HEK293 (cell line): ENCODE results near the gene DOK1.

Source experiments
- CTCF ChIA-PET: fragments of 350-600 bp; formaldehyde crosslinking; extraction: SDS; loops from one replicate; lab custom pipeline; 2021; ENCODE audit warnings: antibody characterized with exemption; lab: Yijun Ruan, JAX
- POLR2A ChIA-PET: fragments of 300-600 bp; formaldehyde crosslinking; extraction: SDS; loops from one replicate; lab custom pipeline; 2020; ENCODE audit warnings: antibody characterized with exemption, inconsistent platforms; lab: Yijun Ruan, JAX
- H3K27ac ChIP-seq: fragments of 200-500 bp; sonication (Bioruptor generic); 2 replicates; pipeline ENCODE4 v1.5.1; 2014; ENCODE audit warnings: low read depth, low read length, control low read depth, inconsistent platforms; ENCODE audit errors: extremely low read depth
- H3K36me3 ChIP-seq, 2 experiments: fragments of 200-500 bp in 1 of 2; sonication (Bioruptor generic) in 1 of 2; 1 replicate in 1 of 2; 2 replicates in 1 of 2; pipeline ENCODE4 v1.5.1; 2014 to 2017; ENCODE audit warnings: inconsistent platforms in 2 of 2, low read length in 2 of 2; ENCODE audit not compliant: control insufficient read depth in 2 of 2, insufficient read depth in 1 of 2
- H3K4me1 ChIP-seq: fragments of 200-500 bp; sonication (Bioruptor generic); 2 replicates; pipeline ENCODE4 v1.5.1; 2014; ENCODE audit warnings: mild to moderate bottlenecking, low read length, inconsistent platforms; ENCODE audit not compliant: control insufficient read depth, insufficient read depth
- H3K4me3 ChIP-seq: 2 replicates; pipeline ENCODE4 v1.5.1; 2011; ENCODE audit warnings: low read depth, mild to moderate bottlenecking, control low read depth, low read length, moderate library complexity
- H3K9me3 ChIP-seq: fragments of 200-500 bp; sonication (Bioruptor generic); 2 replicates; pipeline ENCODE4 v1.5.1; 2014; ENCODE audit warnings: low read depth, low read length, inconsistent platforms; ENCODE audit not compliant: control insufficient read depth, insufficient read depth
- GFI1B ChIP-seq: fragments of 450-650 bp; formaldehyde crosslinking; IDR thresholded peaks from 2 replicates; pipeline ENCODE4 v1.5.1; 2016; ENCODE audit warnings: missing biosample characterization, missing genetic modification characterization
- KLF7 ChIP-seq: fragments of 450-650 bp; formaldehyde crosslinking; IDR thresholded peaks from 2 replicates; pipeline ENCODE4 v1.5.1; 2016; ENCODE audit warnings: missing biosample characterization, missing genetic modification characterization, borderline replicate concordance
- ZBTB21 ChIP-seq: fragments of 450-650 bp; formaldehyde crosslinking; IDR thresholded peaks from 2 replicates; pipeline ENCODE4 v1.5.1; 2017; ENCODE audit warnings: missing biosample characterization, missing genetic modification characterization
- ZFP3 ChIP-seq: fragments of 450-650 bp; formaldehyde crosslinking; IDR thresholded peaks from 2 replicates; pipeline ENCODE4 v1.5.1; 2016; ENCODE audit warnings: low read depth, missing biosample characterization, missing genetic modification characterization
- ZFP69B ChIP-seq: fragments of 450-650 bp; formaldehyde crosslinking; IDR thresholded peaks from 2 replicates; pipeline ENCODE4 v1.5.1; 2016; ENCODE audit warnings: missing biosample characterization, missing genetic modification characterization
- ZNF10 ChIP-seq: fragments of 450-650 bp; formaldehyde crosslinking; IDR thresholded peaks from 2 replicates; pipeline ENCODE4 v1.5.1; 2017; ENCODE audit warnings: missing biosample characterization, missing genetic modification characterization
- ZNF16 ChIP-seq: fragments of 450-650 bp; formaldehyde crosslinking; IDR thresholded peaks from 2 replicates; pipeline ENCODE4 v1.5.1; 2016; ENCODE audit warnings: low read depth, missing biosample characterization, missing genetic modification characterization
- ZNF221 ChIP-seq: fragments of 450-650 bp; formaldehyde crosslinking; IDR thresholded peaks from 2 replicates; pipeline ENCODE4 v1.5.1; 2017; ENCODE audit warnings: missing biosample characterization, missing genetic modification characterization, borderline replicate concordance
- ZNF24 ChIP-seq: fragments of 450-650 bp; formaldehyde crosslinking; IDR thresholded peaks from 2 replicates; pipeline ENCODE4 v1.5.1; 2016; ENCODE audit warnings: missing biosample characterization, missing genetic modification characterization
- ZNF248 ChIP-seq: fragments of 450-650 bp; formaldehyde crosslinking; IDR thresholded peaks from 2 replicates; pipeline ENCODE4 v1.5.1; 2017; ENCODE audit warnings: missing biosample characterization, missing genetic modification characterization
- ZNF292 ChIP-seq: fragments of 450-650 bp; formaldehyde crosslinking; IDR thresholded peaks from 2 replicates; pipeline ENCODE4 v1.5.1; 2016; ENCODE audit warnings: low read depth, missing biosample characterization, missing genetic modification characterization, borderline replicate concordance
- ZNF324 ChIP-seq: fragments of 450-650 bp; formaldehyde crosslinking; IDR thresholded peaks from 2 replicates; pipeline ENCODE4 v1.5.1; 2016; ENCODE audit warnings: missing biosample characterization, missing genetic modification characterization
- ZNF341 ChIP-seq: fragments of 450-650 bp; formaldehyde crosslinking; IDR thresholded peaks from 2 replicates; pipeline ENCODE4; 2016; ENCODE audit warnings: low read depth, missing biosample characterization, missing genetic modification characterization
- ZNF391 ChIP-seq: fragments of 450-650 bp; formaldehyde crosslinking; IDR thresholded peaks from 2 replicates; pipeline ENCODE4 v1.5.1; 2016; ENCODE audit warnings: low read depth, missing biosample characterization, missing genetic modification characterization, borderline replicate concordance
- ZNF433 ChIP-seq: fragments of 450-650 bp; formaldehyde crosslinking; IDR thresholded peaks from 2 replicates; pipeline ENCODE4 v1.5.1; 2016; ENCODE audit warnings: missing biosample characterization, missing genetic modification characterization, low read depth
- ZNF510 ChIP-seq: fragments of 450-650 bp; formaldehyde crosslinking; IDR thresholded peaks from 2 replicates; pipeline ENCODE4 v1.5.1; 2018; ENCODE audit warnings: mild to moderate bottlenecking, missing genetic modification characterization, missing biosample characterization; ENCODE audit not compliant: insufficient replicate concordance
- ZNF558 ChIP-seq: fragments of 450-650 bp; formaldehyde crosslinking; IDR thresholded peaks from 2 replicates; pipeline ENCODE4 v1.5.1; 2016; ENCODE audit warnings: missing biosample characterization, missing genetic modification characterization
- ZNF624 ChIP-seq: fragments of 450-650 bp; formaldehyde crosslinking; IDR thresholded peaks from 2 replicates; pipeline ENCODE4 v1.5.1; 2017; ENCODE audit warnings: missing biosample characterization, missing genetic modification characterization
- ZNF707 ChIP-seq: fragments of 450-650 bp; formaldehyde crosslinking; IDR thresholded peaks from 2 replicates; pipeline ENCODE4 v1.5.1; 2016; ENCODE audit warnings: missing biosample characterization, missing genetic modification characterization
- TF ChIP-seq, protein P1 (sequence below): fragments of 450-650 bp; formaldehyde crosslinking; IDR thresholded peaks from 2 replicates; pipeline ENCODE4 v1.5.1; 2016; ENCODE audit warnings: missing biosample characterization, missing genetic modification characterization
- TF ChIP-seq, protein P2 (sequence below): fragments of 450-650 bp; IDR thresholded peaks from 2 replicates; pipeline ENCODE4 v1.5.1; 2018; ENCODE audit warnings: missing biosample characterization, missing genetic modification characterization

The DOK1 gene

DNA sequence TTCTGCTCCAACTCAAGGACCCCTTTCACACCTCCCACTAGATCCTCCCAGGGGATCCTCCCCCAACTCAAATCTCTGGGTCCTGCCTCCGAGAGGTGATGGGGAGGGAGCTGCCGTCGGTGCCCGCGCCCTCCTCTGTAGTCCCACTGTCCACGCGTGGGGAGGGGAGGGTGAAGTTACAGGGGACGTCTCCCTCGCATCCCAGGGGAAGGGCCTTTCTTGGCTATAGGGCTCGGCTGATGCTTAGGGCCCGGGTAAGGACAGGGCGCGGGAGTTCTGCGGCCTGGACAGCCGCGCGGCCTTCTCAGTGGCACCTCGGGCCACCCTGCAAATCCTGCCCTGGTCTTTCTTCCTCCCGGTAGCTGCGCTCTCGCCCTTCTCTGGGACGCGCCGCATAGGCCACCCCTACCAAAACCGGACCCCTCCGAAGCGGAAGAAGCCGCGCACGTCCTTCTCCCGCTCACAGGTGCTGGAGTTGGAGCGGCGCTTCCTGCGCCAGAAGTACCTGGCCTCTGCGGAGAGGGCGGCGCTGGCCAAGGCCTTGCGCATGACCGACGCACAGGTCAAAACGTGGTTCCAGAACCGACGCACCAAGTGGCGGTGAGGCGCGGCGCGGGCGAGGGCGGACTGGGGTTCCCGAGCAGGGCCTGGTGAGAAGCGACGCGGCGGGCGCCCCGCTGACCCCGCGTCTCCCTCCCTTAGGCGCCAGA is 39.1 kb upstream of the DOK1 start:
- CTCF ChIA-PET, result no interaction called here
- POLR2A ChIA-PET, result interaction anchor here (0.9 to 1.0 kb wide), 2 partner anchors 10 to 14 kb away, joined by 3 to 4 read pairs; partner anchors contain the start of genes AUP1, DQX1 and HTRA2
- no peak overlapping the region for H3K27ac ChIP-seq
- H3K4me1 ChIP-seq, result no peaks in the 10 kb centered on the region
- TF ChIP-seq ZNF391 (no peak), ZBTB21 (tag by site-specific recombination) (no peak), ZFP69B (tag by site-specific recombination) (no peak)
- TF ChIP-seq, protein P1, sequence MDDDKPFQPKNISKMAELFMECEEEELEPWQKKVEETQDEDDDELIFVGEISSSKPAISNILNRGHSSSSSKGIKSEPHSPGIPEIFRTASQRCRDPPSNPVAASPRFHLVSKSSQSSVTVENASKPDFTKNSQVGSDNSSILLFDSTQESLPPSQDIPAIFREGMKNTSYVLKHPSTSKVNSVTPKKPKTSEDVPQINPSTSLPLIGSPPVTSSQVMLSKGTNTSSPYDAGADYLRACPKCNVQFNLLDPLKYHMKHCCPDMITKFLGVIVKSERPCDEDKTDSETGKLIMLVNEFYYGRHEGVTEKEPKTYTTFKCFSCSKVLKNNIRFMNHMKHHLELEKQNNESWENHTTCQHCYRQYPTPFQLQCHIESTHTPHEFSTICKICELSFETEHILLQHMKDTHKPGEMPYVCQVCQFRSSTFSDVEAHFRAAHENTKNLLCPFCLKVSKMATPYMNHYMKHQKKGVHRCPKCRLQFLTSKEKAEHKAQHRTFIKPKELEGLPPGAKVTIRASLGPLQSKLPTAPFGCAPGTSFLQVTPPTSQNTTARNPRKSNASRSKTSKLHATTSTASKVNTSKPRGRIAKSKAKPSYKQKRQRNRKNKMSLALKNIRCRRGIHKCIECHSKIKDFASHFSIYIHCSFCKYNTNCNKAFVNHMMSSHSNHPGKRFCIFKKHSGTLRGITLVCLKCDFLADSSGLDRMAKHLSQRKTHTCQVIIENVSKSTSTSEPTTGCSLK, result no peak
- TF ChIP-seq, all 188 proteins: peak for 0
- Histone ChIP-seq H3K4me3 (no peak overlapping the region), H3K36me3 (no peaks in the 10 kb centered on the region), H3K9me3 (no peaks in the 10 kb centered on the region)

DNA sequence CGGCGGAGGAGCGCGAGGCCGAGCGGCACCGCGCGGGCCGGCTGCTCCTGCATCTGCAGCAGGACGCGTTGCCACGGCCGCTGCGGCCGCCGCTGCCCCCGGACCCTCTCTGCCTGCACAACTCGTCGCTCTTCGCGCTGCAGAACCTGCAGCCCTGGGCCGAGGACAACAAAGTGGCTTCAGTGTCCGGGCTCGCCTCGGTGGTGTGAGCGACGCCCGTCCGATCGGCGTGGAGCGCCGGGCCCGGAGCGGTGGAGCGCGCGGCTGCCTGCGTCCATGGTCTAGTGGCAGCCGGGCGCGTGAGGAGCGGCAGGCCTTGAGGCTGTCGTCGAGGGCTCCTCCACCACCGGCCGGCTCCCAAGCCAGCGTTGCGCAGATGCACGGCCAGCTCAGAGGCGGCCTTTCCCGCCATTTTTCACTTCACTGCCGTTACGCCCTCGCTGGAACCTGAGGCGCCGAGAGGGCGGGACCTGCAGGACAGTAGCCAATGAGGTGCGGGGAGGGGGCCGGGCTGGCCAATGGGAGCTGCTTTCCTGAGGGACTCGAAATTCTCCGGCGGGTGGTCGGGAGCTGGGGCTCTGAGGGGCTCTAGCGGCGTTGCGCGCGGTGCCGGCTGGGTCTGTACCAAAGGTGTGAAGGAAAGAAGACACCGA is 38.4 kb upstream of the DOK1 start:
- H3K27ac ChIP-seq, result no peak overlapping the region
- no peaks in the 10 kb centered on the region for H3K9me3 ChIP-seq
- no peaks in the 10 kb centered on the region for H3K36me3 ChIP-seq
- H3K4me1 ChIP-seq, result no peaks in the 10 kb centered on the region
- ChIA-PET POLR2A (no interaction called here), CTCF (no interaction called here)
- TF ChIP-seq, protein P2, sequence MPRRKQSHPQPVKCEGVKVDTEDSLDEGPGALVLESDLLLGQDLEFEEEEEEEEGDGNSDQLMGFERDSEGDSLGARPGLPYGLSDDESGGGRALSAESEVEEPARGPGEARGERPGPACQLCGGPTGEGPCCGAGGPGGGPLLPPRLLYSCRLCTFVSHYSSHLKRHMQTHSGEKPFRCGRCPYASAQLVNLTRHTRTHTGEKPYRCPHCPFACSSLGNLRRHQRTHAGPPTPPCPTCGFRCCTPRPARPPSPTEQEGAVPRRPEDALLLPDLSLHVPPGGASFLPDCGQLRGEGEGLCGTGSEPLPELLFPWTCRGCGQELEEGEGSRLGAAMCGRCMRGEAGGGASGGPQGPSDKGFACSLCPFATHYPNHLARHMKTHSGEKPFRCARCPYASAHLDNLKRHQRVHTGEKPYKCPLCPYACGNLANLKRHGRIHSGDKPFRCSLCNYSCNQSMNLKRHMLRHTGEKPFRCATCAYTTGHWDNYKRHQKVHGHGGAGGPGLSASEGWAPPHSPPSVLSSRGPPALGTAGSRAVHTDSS (tag by site-specific recombination), result no peak
- TF ChIP-seq ZNF624, result no peak
- no peak for TF ChIP-seq ZNF221 (tag by site-specific recombination)
- TF ChIP-seq ZNF24 (tag by site-specific recombination), result no peak
- TF ChIP-seq ZNF10 (tag by site-specific recombination), result no peak
- TF ChIP-seq ZNF324 (tag by site-specific recombination), result no peak
- no peak for TF ChIP-seq ZNF558 (tag by site-specific recombination)
- TF ChIP-seq ZNF433 (tag by site-specific recombination), result no peak
- no peak for TF ChIP-seq ZNF510
- TF ChIP-seq ZNF16 (tag by site-specific recombination), result no peak
- no peak for TF ChIP-seq GFI1B (tag by site-specific recombination)
- no peak for TF ChIP-seq ZNF341 (tag by site-specific recombination)
- TF ChIP-seq KLF7 (tag by site-specific recombination), result no peak
- no peak for TF ChIP-seq ZNF292 (tag by site-specific recombination)
- TF ChIP-seq ZNF707 (tag by site-specific recombination), result no peak
- no peak for TF ChIP-seq ZBTB21 (tag by site-specific recombination)
- no peak for TF ChIP-seq ZFP3 (tag by site-specific recombination)
- TF ChIP-seq ZNF248 (tag by site-specific recombination), result no peak
- H3K4me3 ChIP-seq, result no peak overlapping the region
